GM12878 (cell line): ENCODE data around the gene PLOD2. TPM values are rescaled to one million over a fixed set of nuclear protein-coding genes. Genes with fewer than 3 reads are reported as not detected.

Source experiments
- ATAC-seq: fragments of 200-7000 bp; cut with Tn5 transposase; 3 replicates; pipeline ENCODE4 v1.9.1; 2020; ENCODE audit warnings: mild to moderate bottlenecking, moderate library complexity
- BruUV-seq: library from RNA; stranded (reverse); fragments of 400-500 nt; replicated peaks from 2 replicates; lab custom pipeline; 2021; lab: Mats Ljungman, UMichigan
- CTCF ChIA-PET: fragments of 300-600 bp; sonication (Branson Sonifier 250); formaldehyde crosslinking; extraction: SDS; loops from one replicate; lab custom pipeline; 2021; ENCODE audit warnings: inconsistent platforms; lab: Yijun Ruan, JAX
- POLR2A ChIA-PET: fragments of 350-600 bp; formaldehyde crosslinking; extraction: SDS; loops from one replicate; lab custom pipeline; 2021; ENCODE audit warnings: inconsistent platforms; lab: Charles Lee
- RAD21 ChIA-PET: fragments of 300-600 bp; sonication (Branson Sonifier 250); formaldehyde crosslinking; loops from one replicate; lab custom pipeline; 2023; ENCODE audit warnings: antibody characterized with exemption; ENCODE audit not compliant: unreplicated experiment; lab: Charles Lee
- SMC1A ChIA-PET: fragments of 300-600 bp; sonication (Branson Sonifier 250); formaldehyde crosslinking; loops from one replicate; lab custom pipeline; 2023; ENCODE audit not compliant: unreplicated experiment, uncharacterized antibody; lab: Charles Lee
- DNase-seq: peaks from one replicate; pipeline ENCODE4 v3.0.0-alpha.2; 2011; ENCODE audit warnings: low read depth, low spot score
- FAIRE-seq: peaks from 3 replicates; lab custom pipeline; 2011; peaks lifted over from hg19 to GRCh38; lab: Jason Lieb, UNC
- H2AFZ ChIP-seq: 2 replicates; pipeline ENCODE4 v1.6.0; 2011; ENCODE audit warnings: low read depth, low read length, control low read depth; ENCODE audit not compliant: control insufficient read depth
- H3K27ac ChIP-seq: 2 replicates; pipeline ENCODE4 v1.5.1; 2011; ENCODE audit warnings: control low read depth; ENCODE audit not compliant: control insufficient read depth, insufficient read depth
- H3K27me3 ChIP-seq, 2 experiments: replicated peaks in 1 of 2; 2 replicates each; pipeline versions ENCODE4 v1.6.0 to v1.6.1; 2011; ENCODE audit warnings: low read length in 1 of 2; ENCODE audit not compliant: control insufficient read depth in 2 of 2, insufficient read depth in 2 of 2
- H3K36me3 ChIP-seq, 2 experiments: 2 replicates each; pipeline ENCODE4 v1.5.1; 2011; ENCODE audit warnings: low read length in 1 of 2; ENCODE audit not compliant: control insufficient read depth in 2 of 2, insufficient read depth in 2 of 2
- H3K4me1 ChIP-seq: 2 replicates; pipeline ENCODE4 v1.6.1; 2011; ENCODE audit warnings: mild to moderate bottlenecking, low read length, moderate library complexity, mixed read lengths; ENCODE audit not compliant: control insufficient read depth, insufficient read depth
- H3K4me2 ChIP-seq: 2 replicates; pipeline ENCODE4 v1.6.0; 2011; ENCODE audit warnings: control low read depth; ENCODE audit not compliant: control insufficient read depth, insufficient read depth
- H3K4me3 ChIP-seq: fragments of 200-600 bp; sonication (generic); 2 replicates; pipeline ENCODE4 v1.5.1; 2016
- H3K79me2 ChIP-seq: 2 replicates; pipeline ENCODE4 v1.6.0; 2011; ENCODE audit warnings: low read length; ENCODE audit not compliant: control insufficient read depth, insufficient read depth
- H3K9ac ChIP-seq: 2 replicates; pipeline ENCODE4 v1.8.0; 2011; ENCODE audit warnings: low read length, control low read depth, mixed read lengths; ENCODE audit not compliant: control insufficient read depth, insufficient read depth
- H3K9me3 ChIP-seq: replicated peaks from 3 replicates; pipeline ENCODE4 v1.5.1; 2011; ENCODE audit warnings: mild to moderate bottlenecking, low read length; ENCODE audit not compliant: control insufficient read depth, insufficient read depth
- H4K20me1 ChIP-seq: 2 replicates; pipeline ENCODE4 v1.6.0; 2011; ENCODE audit not compliant: control insufficient read depth, insufficient read depth
- CBX3 ChIP-seq: fragments of 200-600 bp; sonication (generic); IDR thresholded peaks from 2 replicates; pipeline ENCODE4 v1.6.1; 2016; ENCODE audit warnings: low read depth, borderline replicate concordance
- CEBPB ChIP-seq, 2 experiments: fragments of 150-350 bp in 1 of 2; IDR thresholded peaks; 2 replicates each; pipeline ENCODE4 v1.6.1; 2012 to 2014; ENCODE audit warnings: low read depth in 2 of 2, low read length in 2 of 2, borderline replicate concordance in 1 of 2, inconsistent platforms in 1 of 2
- E2F4 ChIP-seq: IDR thresholded peaks from 2 replicates; pipeline ENCODE4 v1.6.1; 2012; ENCODE audit warnings: low read depth, low read length, improper control_type of control experiment
- GATAD2B ChIP-seq: fragments of 450-650 bp; conservative IDR thresholded peaks from 2 replicates; pipeline ENCODE4 v1.6.1; 2017; ENCODE audit warnings: low read depth, mild to moderate bottlenecking, moderate library complexity
- HSF1 ChIP-seq: fragments of 150-350 bp; IDR thresholded peaks from 2 replicates; pipeline ENCODE4 v1.6.1; 2014; ENCODE audit warnings: mild to moderate bottlenecking, low read depth, low read length
- JUNB ChIP-seq: IDR thresholded peaks from 2 replicates; pipeline ENCODE4 v1.6.1; 2016; ENCODE audit warnings: antibody characterized with exemption, mild to moderate bottlenecking
- KLF5 ChIP-seq: fragments of 450-650 bp; IDR thresholded peaks from 2 replicates; pipeline ENCODE4 v1.6.1; 2014; ENCODE audit warnings: mild to moderate bottlenecking; ENCODE audit not compliant: partially characterized antibody
- MLLT1 ChIP-seq: fragments of 450-650 bp; IDR thresholded peaks from 2 replicates; pipeline ENCODE4 v1.6.1; 2016; ENCODE audit warnings: mild to moderate bottlenecking
- NR2C2 ChIP-seq: IDR thresholded peaks from 2 replicates; pipeline ENCODE4 v1.6.1; 2011; ENCODE audit warnings: borderline replicate concordance, low read depth; ENCODE audit not compliant: control insufficient read depth, insufficient read length
- PKNOX1 ChIP-seq: fragments of 450-650 bp; IDR thresholded peaks from 2 replicates; pipeline ENCODE4 v1.6.1; 2016; ENCODE audit warnings: mild to moderate bottlenecking
- RELA ChIP-seq: fragments of 450-650 bp; IDR thresholded peaks from 2 replicates; pipeline ENCODE4 v1.8.0; 2014; ENCODE audit warnings: borderline replicate concordance; ENCODE audit not compliant: partially characterized antibody
- SREBF1 ChIP-seq: IDR thresholded peaks from 2 replicates; pipeline ENCODE4 v1.6.1; 2012; ENCODE audit warnings: mild to moderate bottlenecking, low read length
- STAT3 ChIP-seq: IDR thresholded peaks from 2 replicates; pipeline ENCODE4 v1.6.1; 2011; ENCODE audit warnings: low read depth, low read length, improper control_type of control experiment
- ZBTB4 ChIP-seq: fragments of 450-650 bp; formaldehyde crosslinking; IDR thresholded peaks from 2 replicates; pipeline ENCODE4 v1.4.0; 2022; ENCODE audit warnings: mild to moderate bottlenecking, moderate library complexity
- WGBS: methylation state at CpG from one replicate; pipeline ENCODE4 v1.1.6; 2016; ENCODE audit warnings: low lambda C conversion rate; ENCODE audit not compliant: insufficient replicate concordance, insufficient coverage; ENCODE audit errors: missing lambda C conversion rate; 5-methylcytosine and 5-hydroxymethylcytosine counted together
- in situ Hi-C: fragments of 300-500 bp; cut with MboI; formaldehyde crosslinking; loops from 9 replicates; pipeline ENCODE4 v1.14.3; 2018; ENCODE audit warnings: mixed read lengths
- intact Hi-C: fragments of 100-400 bp; cut with micrococcal nuclease; formaldehyde crosslinking; loops from one replicate; pipeline ENCODE4 v1.14.2; 2022; ENCODE audit not compliant: unreplicated experiment
- polyA plus RNA-seq, 11 experiments: library from polyadenylated mRNA; depleted of rRNA in 4 of 11; unstranded in 6 of 11; stranded (reverse) in 5 of 11; fragments of >200 nt; fragmentation: Nextera tagmentation in 4 of 11; fragmentation: Illumina TruSeq in 1 of 11; extraction: Ambion mirVana in 4 of 11; extraction: Trizol in 1 of 11; gene quantifications; 1 replicate in 1 of 11; 2 replicates in 10 of 11; pipeline versions ENCODE4 v1.2.1 to v1.2.3, GENCODE V29; 2011 to 2016; ENCODE audit warnings: inconsistent platforms in 2 of 11, missing spikeins in 2 of 11, low read depth in 1 of 11
- total RNA-seq, 4 experiments: library from RNA; depleted of rRNA in 3 of 4; stranded (reverse); fragments of >200 nt in 3 of 4; fragmentation: Illumina TruSeq in 1 of 4; extraction: Trizol in 1 of 4; gene quantifications; 2 replicates each; pipeline versions ENCODE4 v1.2.1 to v1.2.3, GENCODE V29; 2013 to 2021

PLOD2 gene
- total and polyA plus RNA-seq, 10 of the 15 experiments (the other 5 are each of a cell fraction or from before 2014, with no cell fraction given): 0.03 to 0.56 (median 0.33) TPM; not detected in 4

- in situ Hi-C loops (no loop called here), intact Hi-C loops (no loop called here)
- Histone ChIP-seq H3K36me3 (no peaks in the 10 kb centered on the region), H2AFZ (no peak overlapping the region), H3K79me2 (no peaks in the 10 kb centered on the region), H3K27ac (no peak overlapping the region), H3K9me3 (no peaks in the 10 kb centered on the region), H3K27me3 (no peaks in the 10 kb centered on the region), H4K20me1 (no peaks in the 10 kb centered on the region), H3K4me1 (no peaks in the 10 kb centered on the region), H3K9ac (no peak overlapping the region), H3K4me3 (no peak overlapping the region), H3K4me2 (no peak overlapping the region)
- WGBS: 9% methylated on average over 3 of the region's 3 CpGs
- SMC1A ChIA-PET: no interaction called here
- CTCF ChIA-PET: interaction anchor here (2.8 kb wide), 1 partner anchor 23 kb away, joined by 9 read pairs; no protein-coding TSS in a partner anchor
- TF ChIP-seq CBX3 (no peak), CEBPB (IDR thresholded peaks at IDR 0.05; ENCODE audit: borderline replicate concordance in 1 of 2, low read depth in 2 of 2, low read length in 2 of 2) (no peak), KLF5 (no peak), STAT3 (no peak), ZBTB4 (CRISPR knock-in tag) (no peak), SREBF1 (no peak), GATAD2B (no peak), PKNOX1 (no peak), E2F4 (no peak), NR2C2 (no peak), MLLT1 (no peak), JUNB (no peak), RELA (no peak), HSF1 (no peak)
- ATAC-seq (no peak), FAIRE-seq (no peak), DNase-seq (no peak)
- RAD21 ChIA-PET: no interaction called here
- no TSS peak for BruUV-seq
- POLR2A ChIA-PET: no interaction called here
Observed at GRCh38 chr3:146166826-146167225, 5.8 kb upstream of the PLOD2 start.
